Measurements from ENCODE around the gene PLEKHA6.
A peak's percentile ranks its signal among the peaks of the same experiment; 100 is the strongest.

PLEKHA6 gene

DNA sequence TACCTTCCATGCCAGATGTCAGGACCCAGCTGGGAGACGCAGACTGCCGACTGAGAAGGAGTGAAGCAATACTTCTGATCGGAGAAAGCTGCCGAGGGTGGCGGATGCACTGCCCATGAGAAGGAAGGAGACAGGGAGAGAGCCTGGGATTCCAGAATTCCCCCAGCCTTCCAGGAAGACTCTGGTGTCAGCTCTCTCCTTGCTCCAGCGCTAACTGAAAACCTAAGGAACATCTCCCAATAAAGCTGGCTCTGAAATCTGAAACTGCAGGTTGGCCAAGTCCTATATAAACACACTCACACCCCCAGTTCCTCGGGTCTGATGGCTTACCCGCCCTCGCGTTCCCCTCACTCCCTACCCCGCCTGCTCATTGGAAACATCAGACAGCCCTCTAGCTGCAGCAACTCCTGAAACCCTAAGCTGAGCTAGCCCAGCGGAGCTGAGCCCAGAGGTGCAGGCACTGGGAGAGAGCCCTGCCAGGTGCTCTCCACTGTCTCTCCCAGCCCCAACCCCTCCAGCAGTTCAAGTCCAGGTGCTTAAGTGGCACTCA, 52.3 kb downstream of the PLEKHA6 start:
- no peak for DNase-seq

DNA sequence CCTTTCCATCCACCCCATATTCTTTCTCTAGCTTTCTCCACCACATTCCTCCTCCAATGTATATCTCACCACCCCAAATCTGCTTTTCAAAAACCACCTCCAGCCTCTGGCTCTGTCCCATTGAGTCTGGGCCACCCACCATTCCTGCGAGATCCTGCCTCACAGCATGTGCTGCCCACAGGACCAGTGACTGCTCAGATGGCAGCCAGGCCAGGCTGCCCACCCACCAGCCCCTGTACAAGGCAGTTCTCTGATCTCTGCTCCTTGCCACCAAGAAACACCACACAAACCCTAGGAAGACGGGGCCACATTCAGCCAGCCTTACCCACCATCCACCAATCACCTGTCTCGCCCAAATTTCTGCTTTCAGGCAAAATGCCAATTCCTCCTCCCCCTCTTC, 53.7 kb downstream of the PLEKHA6 start:
- no peak for DNase-seq

DNA sequence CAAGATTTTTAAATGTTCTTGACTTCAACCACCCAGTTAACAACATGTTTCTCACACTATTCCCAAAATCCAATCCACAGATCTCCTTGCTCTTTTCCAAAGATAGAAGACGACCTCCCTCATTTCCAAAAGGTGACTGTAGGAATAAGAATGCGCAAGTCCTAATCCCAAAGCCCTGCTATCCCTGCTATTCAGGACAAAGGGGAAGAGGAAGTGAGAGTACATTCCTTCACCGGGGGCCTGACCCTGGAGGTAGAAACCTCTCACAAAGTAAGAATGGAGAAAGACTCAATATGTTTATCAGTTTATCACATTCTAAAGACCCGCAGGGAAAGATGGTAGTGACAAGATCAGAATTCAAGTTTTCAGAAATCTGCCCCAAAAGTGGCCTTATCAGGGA, 55.7 kb downstream of the PLEKHA6 start:
- no peak for DNase-seq

DNA sequence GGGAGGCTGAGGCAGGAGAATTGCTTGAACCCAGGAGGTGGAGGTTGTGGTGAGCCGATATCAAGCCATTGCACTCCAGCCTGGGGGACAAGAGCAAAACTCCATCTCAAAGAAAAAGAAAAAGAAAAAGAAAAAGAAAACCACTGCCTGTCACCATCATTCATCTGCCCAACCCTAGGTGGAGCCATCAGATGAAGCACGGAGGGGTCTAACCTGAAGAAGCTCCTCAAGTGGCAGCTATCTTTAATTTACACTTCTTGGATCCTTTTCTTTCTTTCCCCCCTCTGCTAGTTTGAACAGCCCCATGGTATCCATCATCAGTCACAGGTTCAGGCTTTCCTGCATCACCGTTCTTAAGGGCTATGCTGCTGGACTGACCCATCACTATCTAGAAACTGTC, 57.0 kb downstream of the PLEKHA6 start:
- no peak for DNase-seq

DNA sequence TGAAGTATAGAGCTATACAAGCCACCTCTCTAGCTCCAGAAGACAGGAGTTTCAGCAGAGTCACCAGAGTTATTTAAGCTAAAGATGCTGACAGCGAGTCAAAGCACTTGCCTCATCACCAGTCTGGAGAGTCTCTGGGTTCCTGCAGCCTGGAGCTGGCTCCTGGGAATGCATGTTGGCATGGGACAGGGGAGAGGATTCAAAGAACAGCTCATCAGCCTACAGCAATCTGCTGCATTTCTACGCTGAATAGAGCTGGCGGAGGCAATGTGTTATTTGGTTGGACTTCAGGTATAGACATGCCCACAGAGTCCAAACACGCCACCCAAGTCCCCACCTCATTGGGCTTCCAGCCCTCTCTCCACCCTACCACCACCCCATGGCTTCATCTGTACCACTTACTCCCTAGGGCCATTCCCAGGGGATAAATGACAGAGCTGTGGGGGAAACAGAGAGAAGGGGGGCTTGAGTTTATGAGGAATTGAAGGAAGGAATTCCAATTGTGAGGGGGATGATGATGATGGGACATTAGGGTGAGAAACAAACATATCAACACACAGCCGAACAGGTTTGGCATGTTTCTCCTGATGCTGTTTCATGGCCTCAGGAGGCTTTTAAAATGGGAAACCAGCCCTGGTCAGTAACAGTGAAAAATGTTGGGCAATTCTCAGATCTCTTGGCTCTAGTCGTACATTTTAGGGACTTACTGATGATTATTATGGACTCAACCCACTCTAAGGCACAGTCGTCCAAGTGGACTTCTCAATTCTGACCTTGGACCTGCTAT, 58.4 kb downstream of the PLEKHA6 start:
- DNase-seq, result no peak

DNA sequence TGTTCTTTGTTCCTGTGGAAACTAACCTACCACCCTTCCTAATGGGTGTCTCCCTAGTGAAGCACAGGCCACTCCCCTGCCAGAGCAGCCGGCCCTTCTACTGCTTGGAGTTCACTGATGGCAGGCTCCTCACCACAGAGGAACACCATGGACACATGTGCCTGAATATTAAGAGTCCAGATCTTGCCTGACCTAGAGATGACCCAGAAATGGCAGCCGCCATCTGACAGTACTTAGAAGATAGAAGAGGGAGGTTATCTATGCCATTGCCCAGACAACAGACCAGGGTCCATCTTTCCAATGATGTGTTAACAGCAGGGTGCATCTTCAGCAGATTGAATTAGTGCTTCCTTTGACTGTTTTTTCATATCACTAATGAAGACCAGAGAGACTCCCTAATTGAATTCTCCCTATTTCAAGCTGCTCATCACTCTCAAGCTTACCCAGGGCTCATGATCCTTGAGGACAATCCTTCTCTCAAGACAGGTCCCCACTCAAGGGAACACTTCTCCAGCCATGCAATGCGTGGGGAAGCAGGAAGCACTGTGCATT, 59.8 kb downstream of the PLEKHA6 start:
- no peak for DNase-seq

DNA sequence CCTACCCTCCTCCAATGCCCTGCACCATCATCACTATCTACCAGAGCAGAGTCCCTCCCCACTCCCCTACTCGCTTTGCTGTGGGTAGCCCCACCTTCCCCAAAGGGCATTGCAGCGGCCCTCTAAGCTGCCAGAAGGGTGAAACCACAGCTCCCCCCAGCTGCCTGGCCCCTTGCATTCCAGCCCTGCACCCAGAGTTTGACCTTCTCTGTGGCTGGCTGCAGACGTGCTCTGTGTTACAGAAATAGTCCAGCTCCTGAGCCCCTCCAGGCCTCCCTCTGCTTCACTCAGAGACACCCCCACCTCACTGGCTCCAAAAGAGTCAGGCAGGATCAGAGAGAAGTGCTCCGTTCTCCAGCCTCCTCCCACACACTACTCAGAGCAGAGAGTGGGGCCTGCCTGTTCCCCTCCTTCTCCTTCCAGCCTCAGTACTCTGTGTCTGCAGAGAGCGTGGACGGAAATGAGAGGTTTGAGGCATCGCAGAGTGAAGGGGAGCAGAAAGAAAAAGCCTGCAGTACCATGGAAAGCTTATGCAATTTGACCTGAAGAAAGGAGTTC, 63.2 kb downstream of the PLEKHA6 start:
- no peak for DNase-seq

DNA sequence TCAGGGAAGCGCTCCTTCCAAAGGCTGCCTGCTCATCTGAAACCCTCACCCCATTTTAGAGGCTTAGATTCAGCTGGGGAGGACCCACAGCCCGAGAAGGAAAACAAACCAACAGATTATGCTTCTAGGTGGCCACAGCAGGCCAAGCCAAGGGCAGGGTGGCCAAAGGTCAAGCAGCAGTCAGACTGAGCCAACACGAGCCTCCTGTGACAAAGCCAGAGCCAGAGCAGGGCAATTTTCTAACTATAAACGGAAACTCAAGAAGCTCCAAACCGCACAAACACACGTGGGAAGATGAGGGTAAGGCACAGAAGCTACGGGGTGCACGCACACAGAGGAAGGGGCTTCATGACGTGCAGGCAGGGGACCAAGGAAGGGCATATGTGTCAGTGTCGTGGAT, 64.1 kb downstream of the PLEKHA6 start:
- DNase-seq, result no peak

DNA sequence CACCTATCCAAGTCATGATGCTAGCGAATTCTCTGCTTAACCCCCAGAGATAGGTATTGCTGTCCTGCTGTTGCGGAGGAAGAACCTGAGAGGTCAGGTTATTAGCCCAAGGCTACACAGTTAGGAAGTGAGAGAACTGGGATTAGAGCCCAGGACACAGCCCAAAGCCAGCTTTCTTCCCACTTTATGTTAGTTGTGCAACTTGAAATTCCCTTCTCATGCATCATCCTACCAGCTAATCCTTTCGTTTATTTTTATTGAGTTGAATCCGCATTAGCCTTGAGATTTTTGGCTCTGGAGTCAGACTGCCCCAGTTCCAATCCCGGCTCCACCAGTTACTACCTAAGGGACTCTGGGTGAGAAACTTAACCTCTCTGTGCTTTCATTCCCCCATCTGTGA, 65.4 kb downstream of the PLEKHA6 start:
- DNase-seq, result no peak

DNA sequence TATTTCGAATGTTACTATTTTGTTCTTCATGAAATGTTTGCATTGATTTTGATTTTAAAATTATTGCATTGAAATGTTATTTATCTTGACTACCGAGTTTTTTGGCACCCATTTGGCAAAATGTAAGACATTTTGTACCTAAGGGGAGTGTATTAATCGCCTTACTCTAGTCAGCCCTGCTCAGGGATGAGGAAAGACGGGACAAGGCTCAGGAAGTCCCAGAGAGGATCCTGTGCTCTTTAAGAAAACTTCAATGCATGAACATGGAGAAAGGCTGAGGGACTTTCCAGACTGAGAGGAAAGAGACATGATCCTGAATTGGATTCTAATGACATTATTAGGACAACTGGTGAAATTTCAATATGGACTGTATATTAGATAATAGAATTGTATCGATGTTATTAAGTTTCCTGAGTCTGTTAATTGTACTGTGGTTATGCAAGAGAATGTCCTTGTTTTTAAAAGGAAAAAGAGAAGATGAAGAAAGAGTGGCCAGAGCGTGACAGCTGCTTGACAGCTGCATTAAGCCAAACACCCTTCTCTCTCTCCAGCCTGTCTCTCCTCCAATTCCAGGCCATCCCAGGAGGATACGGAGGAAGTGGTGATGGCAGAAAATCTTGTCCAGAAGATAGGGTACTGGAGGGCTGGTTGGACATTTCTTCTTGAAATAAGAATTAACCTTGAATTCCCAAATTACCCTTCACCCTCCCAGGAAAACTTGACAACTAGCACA, 66.0 kb downstream of the PLEKHA6 start:
- DNase-seq, result no peak

DNA sequence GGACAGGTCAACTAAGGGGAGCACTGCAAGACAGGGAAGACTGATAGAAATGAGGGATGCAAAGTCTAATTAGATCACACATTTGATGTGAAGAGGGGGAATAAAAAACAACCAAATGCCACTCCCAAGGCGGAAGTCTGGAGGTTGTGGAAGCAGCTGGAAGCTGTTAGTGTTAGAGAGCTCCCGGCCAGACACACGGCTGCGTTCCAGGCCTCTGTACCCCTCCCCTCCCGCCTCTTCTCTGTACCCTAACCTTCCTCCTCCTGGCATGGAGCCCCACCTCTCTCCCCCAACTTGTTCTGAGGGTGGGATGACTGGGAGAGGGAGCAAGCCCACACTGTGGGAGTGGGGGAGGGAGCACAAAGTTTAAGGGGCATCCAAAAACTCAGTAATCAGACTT, 67.0 kb downstream of the PLEKHA6 start:
- no peak for DNase-seq

DNA sequence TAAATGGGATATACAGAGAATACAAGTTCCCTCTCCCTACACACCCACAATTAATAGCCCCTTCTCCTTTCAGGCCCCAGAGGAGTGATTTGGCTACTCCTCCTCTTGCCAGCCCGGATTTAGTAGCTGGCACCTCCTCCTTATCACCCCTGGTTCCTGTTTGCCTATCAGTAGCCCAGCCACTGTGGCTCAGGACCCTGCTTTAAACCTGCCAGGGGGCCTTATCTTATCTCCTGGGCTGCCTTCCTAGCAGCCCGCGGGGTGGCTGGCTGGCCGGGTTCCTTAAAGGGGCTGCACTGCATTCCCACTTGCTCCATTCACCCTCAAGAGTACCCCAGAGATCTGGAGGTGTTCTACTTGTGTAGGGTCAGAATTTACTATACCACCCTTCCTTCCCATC, 70.4 kb downstream of the PLEKHA6 start:
- no peak for DNase-seq

DNA sequence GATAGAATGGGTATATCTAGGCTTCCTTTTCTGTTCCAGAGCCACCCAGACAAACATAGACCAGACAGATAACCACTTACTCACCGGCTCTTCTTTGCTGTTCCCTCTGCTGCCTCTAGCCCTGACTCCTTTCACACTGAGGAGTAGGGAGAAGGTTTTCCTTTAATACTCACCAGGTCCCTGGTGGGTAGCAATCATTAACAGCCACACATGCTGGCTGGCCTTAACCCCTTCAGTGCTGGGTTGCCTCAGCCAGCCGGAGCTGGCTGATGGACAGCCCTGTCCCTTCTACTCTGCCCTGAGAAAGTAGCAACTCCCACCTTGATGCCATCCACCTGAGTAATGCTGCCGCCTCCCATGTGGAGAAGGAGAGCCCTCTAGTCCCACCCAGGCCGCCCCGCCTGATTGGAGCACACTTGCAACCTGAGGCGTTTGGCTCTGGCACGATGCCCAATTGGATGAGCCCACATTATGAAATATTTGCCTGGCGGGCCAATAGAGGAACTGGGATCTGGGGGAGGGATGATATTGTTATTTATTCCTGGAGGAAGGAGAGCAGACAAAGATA, 71.6 kb downstream of the PLEKHA6 start:
- no peak for DNase-seq

DNA sequence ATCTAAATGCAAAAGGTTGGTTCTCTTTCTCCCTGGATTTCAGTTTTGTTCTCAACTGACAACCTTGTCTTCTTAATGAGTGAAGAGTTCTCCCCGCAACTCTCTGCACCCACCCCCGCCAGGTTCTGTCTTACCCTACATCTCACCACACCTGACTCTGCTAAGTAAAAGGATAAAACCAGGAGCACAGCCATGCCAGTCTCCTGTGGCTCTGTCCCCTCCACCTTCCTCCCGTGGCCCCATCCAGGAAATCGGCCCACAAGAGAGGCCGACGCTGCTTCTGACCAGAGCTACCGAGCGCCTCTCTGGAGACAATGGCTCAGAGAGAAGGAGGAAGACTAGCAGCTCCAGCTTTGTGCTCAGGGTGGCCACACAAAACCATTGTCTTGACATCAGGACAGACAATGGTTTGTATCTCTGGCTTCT, 72.2 kb downstream of the PLEKHA6 start:
- no peak for DNase-seq

DNA sequence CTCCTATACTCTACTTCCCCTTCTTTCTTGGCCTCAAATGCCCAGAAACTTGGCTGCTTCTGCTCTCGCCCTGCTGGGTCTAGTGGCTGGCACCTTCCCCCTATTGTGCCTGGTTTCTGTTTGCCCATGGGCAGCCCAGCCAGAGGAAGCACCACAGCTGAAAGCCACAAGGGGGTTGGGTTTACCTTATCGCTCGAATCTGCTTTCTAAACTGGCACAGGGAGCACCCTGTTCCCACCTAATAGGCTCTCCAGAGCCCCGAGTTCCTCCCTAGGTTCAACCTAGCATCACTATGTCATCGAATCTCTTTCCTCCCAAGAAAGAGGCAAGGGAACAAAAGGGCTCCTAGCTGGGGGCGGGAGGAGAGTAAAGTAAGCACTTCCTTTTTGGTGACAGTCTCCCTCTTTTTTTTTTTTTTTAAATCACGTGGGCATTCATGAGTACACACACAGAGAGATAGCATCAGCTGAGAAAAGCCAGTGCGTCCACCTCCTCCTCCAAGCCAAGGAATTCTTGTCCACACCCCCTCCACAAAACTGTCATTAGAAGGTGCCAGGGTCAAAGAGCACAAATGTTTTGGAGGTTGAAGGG, 72.8 kb downstream of the PLEKHA6 start:
- DNase-seq, result peak; percentile 38

DNA sequence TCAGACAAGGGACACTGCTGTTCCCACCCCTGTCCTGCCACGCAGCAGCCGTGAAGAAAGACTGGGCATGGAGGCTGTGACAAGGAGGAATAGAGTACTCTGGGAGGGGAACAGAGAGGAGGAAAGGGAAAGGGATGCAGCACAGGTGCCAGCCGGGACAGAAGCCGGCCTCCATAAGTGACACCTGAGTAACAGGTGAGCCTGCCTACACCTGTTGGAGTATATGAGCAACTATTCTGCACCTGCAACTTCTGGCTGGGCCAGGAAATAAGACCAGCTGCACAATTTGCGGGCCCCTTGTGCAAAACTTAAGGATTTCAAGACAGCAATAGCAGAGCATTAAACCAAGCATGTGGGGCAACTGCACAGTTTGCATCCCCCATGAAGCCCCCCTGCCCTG, 73.4 kb downstream of the PLEKHA6 start:
- no peak for DNase-seq

DNA sequence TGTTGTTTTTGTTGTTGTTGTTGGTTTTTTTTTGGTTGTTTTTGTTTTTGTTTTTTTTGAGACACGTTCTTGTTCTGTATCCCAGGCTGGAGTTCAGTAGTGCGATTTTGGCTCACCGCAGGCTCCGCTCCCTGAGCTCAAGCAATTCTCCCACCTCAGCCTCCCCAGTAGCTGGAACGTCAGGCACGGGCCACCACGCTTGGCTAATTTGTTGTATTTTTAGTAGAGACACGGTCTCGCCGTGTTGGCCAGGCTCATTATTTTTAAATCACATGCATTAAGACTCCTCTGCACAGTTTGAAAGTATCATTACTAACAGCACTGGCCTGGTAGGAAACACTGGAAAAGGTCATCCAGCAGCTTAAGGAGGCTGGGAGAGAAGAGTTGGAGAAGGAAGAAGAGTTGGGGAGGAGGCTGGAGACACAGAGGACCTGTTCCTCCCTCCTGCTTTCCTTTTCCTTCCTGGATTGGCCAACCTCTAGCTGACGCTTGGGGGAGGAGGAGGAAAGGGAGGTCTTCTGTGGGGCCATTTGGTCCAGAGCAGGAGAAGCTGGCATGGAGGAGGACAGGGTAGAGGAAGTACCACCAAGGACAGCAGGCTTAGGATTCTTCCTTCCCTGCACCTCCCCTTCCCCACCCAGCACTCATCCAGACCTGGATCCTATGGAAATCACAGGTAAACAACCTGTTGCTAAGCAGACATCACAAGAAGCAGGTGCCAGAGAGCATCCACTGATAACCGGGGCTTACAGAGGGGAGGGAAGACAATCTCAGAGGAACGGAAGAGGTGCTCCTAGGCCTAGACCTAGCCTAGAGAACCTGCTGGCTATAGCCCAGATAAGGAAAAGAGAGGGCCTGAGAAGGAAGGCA, 74.1 kb downstream of the PLEKHA6 start:
- DNase-seq, result no peak

DNA sequence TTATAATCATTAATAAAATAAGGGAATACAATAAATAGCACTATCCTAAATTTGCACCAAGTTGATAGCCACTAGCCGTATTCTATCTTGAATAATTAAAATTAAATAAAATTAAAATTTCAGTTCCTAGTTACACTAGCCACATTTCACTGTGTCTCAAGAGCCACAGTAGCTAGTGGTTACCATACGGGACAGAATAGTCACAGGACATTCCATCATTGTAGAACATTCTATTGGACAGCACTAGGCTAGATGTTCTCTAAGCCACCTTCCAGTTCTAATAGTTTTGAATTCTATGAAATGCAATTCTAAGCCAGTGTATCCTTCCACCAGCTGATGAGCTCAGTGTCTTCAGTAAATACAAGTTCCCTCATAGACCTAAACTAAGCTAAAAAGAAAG, 74.8 kb downstream of the PLEKHA6 start:
- no peak for DNase-seq

DNA sequence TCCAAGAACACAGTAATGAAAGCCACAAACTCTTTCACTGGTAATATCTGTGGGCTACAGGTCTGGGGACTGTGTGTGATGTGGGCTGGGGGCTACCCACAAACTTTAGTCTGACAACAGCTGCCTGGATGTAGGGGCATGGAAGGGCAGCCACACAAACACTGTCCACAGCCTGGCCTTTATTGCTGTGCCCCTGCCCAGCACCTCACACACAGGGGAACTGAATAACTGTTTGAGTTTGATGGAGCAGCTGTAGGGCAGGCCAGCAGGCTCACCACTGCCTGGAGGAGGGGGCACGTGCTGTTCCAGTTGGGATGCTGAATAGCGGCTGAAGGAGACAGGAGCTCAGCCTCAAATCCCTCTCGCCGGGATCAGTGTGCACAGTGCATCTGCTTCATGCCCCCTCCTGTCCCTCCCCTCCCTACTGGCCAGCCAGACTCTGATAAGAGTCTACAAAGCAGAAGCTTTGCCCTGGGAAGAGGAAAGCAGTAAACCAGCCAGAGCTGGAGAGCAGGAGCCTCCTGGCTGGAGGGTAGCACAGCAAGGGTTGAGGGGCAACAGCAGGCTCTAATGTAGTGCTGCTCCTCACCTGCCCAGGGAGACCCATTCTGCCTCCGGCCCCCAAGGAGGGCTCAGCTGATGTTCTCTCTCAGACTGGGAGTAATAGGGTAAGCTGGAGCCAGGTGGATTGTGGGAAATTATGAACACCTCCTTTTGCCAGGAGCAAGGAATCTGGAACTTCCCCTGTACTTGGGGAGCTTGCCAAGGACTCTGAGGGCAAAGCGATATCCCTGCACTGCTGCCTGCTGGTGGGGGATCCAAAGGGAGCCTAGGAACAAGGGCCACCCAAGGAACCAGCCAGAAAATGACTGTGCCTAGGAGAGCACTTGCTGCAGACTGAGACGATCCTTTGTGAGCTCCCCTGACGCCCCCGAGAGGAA, 75.7 kb downstream of the PLEKHA6 start:
- DNase-seq, result no peak

DNA sequence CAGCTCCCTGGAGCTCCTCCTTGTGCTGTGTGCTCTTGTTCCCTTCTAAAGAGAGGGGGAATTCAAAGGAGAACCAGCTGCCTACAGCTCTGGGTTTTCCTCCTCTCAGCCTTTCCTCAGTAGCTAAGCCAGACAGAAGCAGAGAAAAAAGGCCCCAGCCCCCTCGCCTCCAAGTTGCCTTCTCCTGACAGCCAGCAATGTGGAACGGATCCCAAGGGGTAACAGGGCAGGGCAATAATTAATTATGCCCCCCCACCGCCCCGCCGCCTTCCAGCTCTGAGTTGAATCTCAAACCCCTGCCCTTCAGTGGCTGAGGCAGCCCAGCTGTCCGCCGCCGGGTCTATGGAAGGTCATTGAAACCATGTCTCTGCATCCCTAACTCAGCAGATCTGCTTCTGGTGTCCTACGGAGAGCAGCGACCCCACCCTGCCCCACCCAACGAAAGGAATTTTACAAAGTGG, 76.9 kb downstream of the PLEKHA6 start:
- no peak for DNase-seq
